ENCODE results near the gene SCRG1.

- no peak for TF ChIP-seq CTCF (IDR thresholded peaks at IDR 0.05; ENCODE audit: low read depth, low read length)
- no peak for TF ChIP-seq POLR2A (IDR thresholded peaks at IDR 0.05; ENCODE audit: extremely low read depth, insufficient read length)
- TF ChIP-seq MYC (IDR thresholded peaks at IDR 0.05; ENCODE audit: low read depth, low read length) = no peak
These were observed 52.8 kb downstream of the SCRG1 start for GRCh38 chr4:173346074-173346473.

All from NB4 (cell line).